Stomach smooth muscle (tissue), 2 donors: Measurements from ENCODE around the gene CMTM7.

ENCODE experiments used
- H3K27ac ChIP-seq: one replicate; pipeline ENCODE4 v1.7.0; 2013; ENCODE audit warnings: mild to moderate bottlenecking, low read length, inconsistent platforms
- H3K27me3 ChIP-seq, 2 donors: one replicate each; pipeline ENCODE4 v1.7.0; 2013; ENCODE audit warnings: low read length in 2 of 2; ENCODE audit not compliant: insufficient read depth in 2 of 2, control insufficient read depth in 1 of 2
- H3K36me3 ChIP-seq, 2 donors: one replicate each; pipeline ENCODE4 v1.7.0; 2013; ENCODE audit warnings: low read length in 2 of 2; ENCODE audit not compliant: control insufficient read depth in 2 of 2, insufficient read depth in 2 of 2
- H3K4me1 ChIP-seq: one replicate; pipeline ENCODE4 v1.7.0; 2013; ENCODE audit warnings: low read length; ENCODE audit not compliant: control insufficient read depth, insufficient read depth
- H3K4me3 ChIP-seq, 2 donors: one replicate each; pipeline ENCODE4 v1.7.0; 2013; ENCODE audit warnings: low read length in 2 of 2
- H3K9ac ChIP-seq, 2 donors: one replicate each; pipeline ENCODE4 v1.7.0; 2013; ENCODE audit warnings: low read length in 2 of 2, mild to moderate bottlenecking in 1 of 2
- H3K9me3 ChIP-seq, 2 donors: one replicate each; pipeline ENCODE4 v1.7.0; 2013; ENCODE audit warnings: low read length in 2 of 2; ENCODE audit not compliant: control insufficient read depth in 2 of 2
- donor health status: healthy.
- donor health status: Pancreatic carcinoma.

The CMTM7 gene

GRCh38 chr3:32428092-32429068 is 36.7 kb downstream of the CMTM7 start:
- Histone ChIP-seq H3K4me3 (no peak overlapping the region), H3K9me3 (no peaks in the 10 kb centered on the region), H3K27me3 (peaks cover 3% of the 10 kb centered on the region in 2 donors), H3K9ac (no peak overlapping the region), H3K27ac (no peak overlapping the region), H3K36me3 (no peaks in the 10 kb centered on the region), H3K4me1 (no peaks in the 10 kb centered on the region)

DNA sequence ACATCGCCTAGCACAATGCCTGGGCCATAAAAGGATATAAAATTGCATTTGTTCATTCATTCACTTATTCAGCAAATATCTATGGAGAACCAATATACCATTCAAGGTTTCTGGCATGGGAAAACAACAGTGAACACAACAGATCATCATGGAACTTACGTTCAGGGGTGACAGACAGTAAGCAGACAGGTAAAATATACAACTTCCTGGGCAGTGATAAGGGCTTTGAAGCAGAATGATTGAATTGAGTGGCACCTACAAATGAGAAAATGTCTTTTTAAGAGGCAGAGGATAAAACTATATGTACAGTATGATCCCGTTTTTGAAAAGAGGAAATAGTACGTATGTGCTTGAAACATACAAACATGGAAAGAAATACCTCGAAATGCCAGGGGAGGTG is 39.2 kb downstream of the CMTM7 start:
- no peaks in the 10 kb centered on the region for H3K36me3 ChIP-seq
- H3K9me3 ChIP-seq = no peaks in the 10 kb centered on the region
- peaks cover 3% of the 10 kb centered on the region in 2 donors for H3K27me3 ChIP-seq
- H3K9ac ChIP-seq = no peak overlapping the region
- no peaks in the 10 kb centered on the region for H3K4me1 ChIP-seq
- no peak overlapping the region for H3K27ac ChIP-seq
- no peak overlapping the region for H3K4me3 ChIP-seq

GRCh38 chr3:32431481-32431880 is 39.8 kb downstream of the CMTM7 start:
- H3K27ac ChIP-seq = no peak overlapping the region
- peaks cover 3% of the 10 kb centered on the region in 2 donors for H3K27me3 ChIP-seq
- H3K9ac ChIP-seq = no peak overlapping the region

GRCh38 chr3:32432045-32432710 is 40.5 kb downstream of the CMTM7 start:
- H3K9ac ChIP-seq = no peak overlapping the region
- H3K27me3 ChIP-seq = peaks cover 3% of the 10 kb centered on the region in 2 donors
- no peaks in the 10 kb centered on the region for H3K36me3 ChIP-seq
- no peaks in the 10 kb centered on the region for H3K4me1 ChIP-seq
- no peak overlapping the region for H3K4me3 ChIP-seq
- no peak overlapping the region for H3K27ac ChIP-seq
- no peaks in the 10 kb centered on the region for H3K9me3 ChIP-seq

More at GRCh38 chr3:32431481-32431880, 39.8 kb downstream of the CMTM7 start:
- Histone ChIP-seq H3K4me3 (no peak overlapping the region), H3K36me3 (no peaks in the 10 kb centered on the region), H3K9me3 (no peaks in the 10 kb centered on the region), H3K4me1 (no peaks in the 10 kb centered on the region)

GRCh38 chr3:32432711-32433530 is 41.3 kb downstream of the CMTM7 start:
- Histone ChIP-seq H3K27me3 (peaks cover 3% of the 10 kb centered on the region in 2 donors), H3K27ac (no peak overlapping the region)

GRCh38 chr3:32434206-32434605 is 42.6 kb downstream of the CMTM7 start:
- Histone ChIP-seq H3K36me3 (no peaks in the 10 kb centered on the region), H3K9ac (no peak overlapping the region), H3K27ac (no peak overlapping the region), H3K9me3 (no peaks in the 10 kb centered on the region), H3K4me1 (no peaks in the 10 kb centered on the region), H3K4me3 (no peak overlapping the region), H3K27me3 (peaks cover 3% of the 10 kb centered on the region in 2 donors)

More at GRCh38 chr3:32432711-32433530, 41.3 kb downstream of the CMTM7 start:
- Histone ChIP-seq H3K9ac (no peak overlapping the region), H3K9me3 (no peaks in the 10 kb centered on the region), H3K4me1 (no peaks in the 10 kb centered on the region), H3K4me3 (no peak overlapping the region), H3K36me3 (no peaks in the 10 kb centered on the region)

DNA sequence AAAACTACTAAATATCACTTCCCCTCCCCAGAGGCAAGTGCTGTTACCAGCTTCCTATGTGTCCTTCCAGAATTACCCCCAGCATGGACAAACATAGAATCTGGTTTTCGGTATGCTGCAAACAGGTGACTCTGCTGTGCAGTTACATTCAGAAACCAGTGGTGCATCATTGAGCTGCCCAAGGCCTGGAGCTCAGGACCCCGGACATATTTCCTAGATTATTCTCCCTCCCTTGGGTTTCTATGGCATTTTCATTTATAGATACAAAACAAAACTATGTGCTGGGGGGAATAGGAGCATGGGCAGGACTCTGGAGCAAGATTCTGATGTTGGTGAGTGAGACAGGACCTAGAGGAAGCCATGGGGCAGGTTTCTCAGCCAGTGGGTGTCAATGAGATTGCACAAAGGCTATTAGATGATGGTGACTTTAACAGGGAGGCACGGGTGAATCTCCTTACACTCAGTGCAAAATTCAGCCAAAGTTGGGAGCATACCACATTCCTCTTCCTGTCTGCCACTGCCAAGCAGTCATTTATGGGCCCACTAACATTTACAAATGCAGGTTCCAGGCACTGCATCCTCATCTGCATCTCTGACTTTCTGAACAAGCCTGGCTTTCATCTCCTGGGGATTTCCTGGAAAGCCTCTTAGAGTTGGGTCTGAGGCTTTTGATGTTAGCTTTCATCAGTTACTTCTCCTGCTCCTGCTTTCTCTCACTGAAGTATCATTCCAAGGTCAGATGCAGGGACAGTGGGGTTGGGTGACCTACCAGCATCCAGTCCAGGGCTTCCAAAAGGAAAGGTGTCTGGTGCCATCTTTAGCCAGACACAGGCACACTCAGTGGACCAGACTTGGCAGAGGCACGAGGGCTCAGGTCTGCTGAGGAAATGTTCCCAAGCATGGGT is 44.5 kb downstream of the CMTM7 start:
- H3K9ac ChIP-seq = no peak overlapping the region
- H3K27ac ChIP-seq = no peak overlapping the region
- peaks cover 3% of the 10 kb centered on the region in 2 donors for H3K27me3 ChIP-seq
- H3K36me3 ChIP-seq = no peaks in the 10 kb centered on the region
- H3K4me3 ChIP-seq = no peak overlapping the region
- H3K9me3 ChIP-seq = no peaks in the 10 kb centered on the region
- H3K4me1 ChIP-seq = no peaks in the 10 kb centered on the region

- Histone ChIP-seq H3K36me3 (no peaks in the 10 kb centered on the region), H3K4me3 (no peak overlapping the region), H3K9ac (no peak overlapping the region), H3K9me3 (no peaks in the 10 kb centered on the region), H3K27me3 (peaks cover 0 to 2% of the 10 kb centered on the region in 2 donors), H3K4me1 (no peaks in the 10 kb centered on the region), H3K27ac (no peak overlapping the region)
These were observed 45.1 kb downstream of the CMTM7 start for GRCh38 chr3:32436816-32437189.

- H3K4me3 ChIP-seq = no peak overlapping the region
- no peaks in the 10 kb centered on the region for H3K9me3 ChIP-seq
- no peaks in the 10 kb centered on the region for H3K27me3 ChIP-seq
- H3K36me3 ChIP-seq = no peaks in the 10 kb centered on the region
- no peak overlapping the region for H3K27ac ChIP-seq
- no peaks in the 10 kb centered on the region for H3K4me1 ChIP-seq
- H3K9ac ChIP-seq = no peak overlapping the region
These were observed 46.2 kb downstream of the CMTM7 start for GRCh38 chr3:32437896-32438295.
